A549 (cell line): ENCODE results near the gene THUMPD1.
"Not testable (repeated sequence)": the region's sequence is repeated elsewhere in the genome, so short reads cannot be mapped to it uniquely, and the experiment has no call there.

Experiments used
- CBX8 ChIP-seq: fragments of 200-600 bp; sonication (generic); IDR thresholded peaks from 2 replicates; pipeline ENCODE4 v1.6.1; 2016
- EP300 ChIP-seq, 2 experiments: fragments of >200 bp; sonication (Bioruptor Twin); formaldehyde crosslinking; IDR thresholded peaks; 2 replicates in 1 of 2; 3 replicates in 1 of 2; pipeline ENCODE4 v1.6.1; 2016 to 2017
- HDAC2 ChIP-seq: fragments of 200-600 bp; sonication (generic); IDR thresholded peaks from 2 replicates; pipeline ENCODE4 v1.6.1; 2016
- MAZ ChIP-seq: fragments of 150-350 bp; IDR thresholded peaks from 2 replicates; pipeline ENCODE4 v1.6.1; 2014; ENCODE audit warnings: antibody characterized with exemption, low read depth, low read length, borderline replicate concordance
- POLR2A ChIP-seq: IDR thresholded peaks from 2 replicates; pipeline ENCODE4 v1.6.1; 2012; ENCODE audit warnings: mild to moderate bottlenecking, low read length
- ZFP36 ChIP-seq: fragments of 450-650 bp; IDR thresholded peaks from 2 replicates; pipeline ENCODE4 v1.6.1; 2014; ENCODE audit warnings: borderline replicate concordance; ENCODE audit not compliant: partially characterized antibody
- TF ChIP-seq, protein P1 (sequence below): fragments of >200 bp; sonication (Bioruptor Twin); formaldehyde crosslinking; IDR thresholded peaks from 3 replicates; pipeline ENCODE4 v1.5.1; 2016

DNA sequence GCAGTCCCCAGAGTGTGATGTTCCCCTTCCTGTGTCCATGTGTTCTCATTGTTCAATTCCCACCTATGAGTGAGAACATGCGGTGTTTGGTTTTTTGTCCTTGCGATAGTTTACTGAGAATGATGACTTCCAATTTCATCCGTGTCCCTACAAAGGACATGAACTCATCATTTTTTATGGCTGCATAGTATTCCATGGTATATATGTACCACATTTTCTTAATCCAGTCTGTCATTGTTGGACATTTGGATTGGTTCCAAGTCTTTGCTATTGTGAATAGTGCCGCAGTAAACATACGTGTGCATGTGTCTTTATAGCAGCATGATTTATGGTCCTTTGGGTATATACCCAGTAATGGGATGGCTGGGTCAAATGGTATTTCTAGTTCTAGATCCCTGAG is 14.2 kb upstream of the THUMPD1 start:
- TF ChIP-seq, protein P1, sequence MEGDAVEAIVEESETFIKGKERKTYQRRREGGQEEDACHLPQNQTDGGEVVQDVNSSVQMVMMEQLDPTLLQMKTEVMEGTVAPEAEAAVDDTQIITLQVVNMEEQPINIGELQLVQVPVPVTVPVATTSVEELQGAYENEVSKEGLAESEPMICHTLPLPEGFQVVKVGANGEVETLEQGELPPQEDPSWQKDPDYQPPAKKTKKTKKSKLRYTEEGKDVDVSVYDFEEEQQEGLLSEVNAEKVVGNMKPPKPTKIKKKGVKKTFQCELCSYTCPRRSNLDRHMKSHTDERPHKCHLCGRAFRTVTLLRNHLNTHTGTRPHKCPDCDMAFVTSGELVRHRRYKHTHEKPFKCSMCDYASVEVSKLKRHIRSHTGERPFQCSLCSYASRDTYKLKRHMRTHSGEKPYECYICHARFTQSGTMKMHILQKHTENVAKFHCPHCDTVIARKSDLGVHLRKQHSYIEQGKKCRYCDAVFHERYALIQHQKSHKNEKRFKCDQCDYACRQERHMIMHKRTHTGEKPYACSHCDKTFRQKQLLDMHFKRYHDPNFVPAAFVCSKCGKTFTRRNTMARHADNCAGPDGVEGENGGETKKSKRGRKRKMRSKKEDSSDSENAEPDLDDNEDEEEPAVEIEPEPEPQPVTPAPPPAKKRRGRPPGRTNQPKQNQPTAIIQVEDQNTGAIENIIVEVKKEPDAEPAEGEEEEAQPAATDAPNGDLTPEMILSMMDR, result not testable (repeated sequence)
- not testable (repeated sequence) for TF ChIP-seq MAZ; HDAC2; POLR2A; ZFP36; CBX8; EP300 (IDR thresholded peaks at IDR 0.05)
